GM23338 (cell line): Measurements from ENCODE around the gene SKA3. TPM values are rescaled to one million over a fixed set of nuclear protein-coding genes. Genes with fewer than 3 reads are reported as not detected.

Source experiments
- ATAC-seq: fragments of 200-7000 bp; cut with Tn5 transposase; 3 replicates; pipeline ENCODE4 v1.9.1; 2020
- DNase-seq: peaks from one replicate; pipeline ENCODE4 v3.0.0-alpha.2; 2015; ENCODE audit warnings: low spot score
- H2AFZ ChIP-seq: fragments of 200-600 bp; sonication (generic); 2 replicates; pipeline ENCODE4 v1.8.0; 2016; ENCODE audit warnings: antibody characterized with exemption, mild to moderate bottlenecking, moderate library complexity
- H3F3A ChIP-seq: fragments of 200-600 bp; sonication (generic); replicated peaks from 2 replicates; pipeline ENCODE4 v1.8.0; 2017; ENCODE audit warnings: antibody characterized with exemption, mixed run types, low read depth
- H3K27ac ChIP-seq: fragments of 200-600 bp; sonication (generic); 2 replicates; pipeline ENCODE4 v1.6.1; 2016; ENCODE audit warnings: low read depth
- H3K27me3 ChIP-seq: fragments of 200-600 bp; sonication (generic); 2 replicates; pipeline ENCODE4 v1.8.0; 2016; ENCODE audit warnings: mild to moderate bottlenecking, mixed run types, moderate library complexity; ENCODE audit not compliant: insufficient read depth
- H3K36me3 ChIP-seq: fragments of 200-600 bp; sonication (generic); 2 replicates; pipeline ENCODE4 v1.8.0; 2016; ENCODE audit warnings: mild to moderate bottlenecking; ENCODE audit not compliant: insufficient read depth
- H3K4me1 ChIP-seq: fragments of 200-600 bp; sonication (generic); 2 replicates; pipeline ENCODE4 v1.8.0; 2016; ENCODE audit warnings: mild to moderate bottlenecking, moderate library complexity; ENCODE audit not compliant: insufficient read depth
- H3K4me2 ChIP-seq: fragments of 200-600 bp; sonication (generic); 2 replicates; pipeline ENCODE4 v1.7.1; 2017; ENCODE audit warnings: mixed run types
- H3K4me3 ChIP-seq: fragments of 200-600 bp; sonication (generic); 2 replicates; pipeline ENCODE4 v1.6.1; 2016; ENCODE audit warnings: mixed run types
- H3K79me2 ChIP-seq: fragments of 200-600 bp; sonication (generic); replicated peaks from 2 replicates; pipeline ENCODE4 v1.8.0; 2017; ENCODE audit warnings: mild to moderate bottlenecking; ENCODE audit not compliant: insufficient read depth
- H3K9me2 ChIP-seq: fragments of 200-600 bp; sonication (generic); 2 replicates; pipeline ENCODE4 v1.8.0; 2017; ENCODE audit not compliant: insufficient read depth
- H4K20me1 ChIP-seq: fragments of 200-600 bp; sonication (generic); replicated peaks from 2 replicates; pipeline ENCODE4 v1.8.0; 2017; ENCODE audit warnings: mild to moderate bottlenecking; ENCODE audit not compliant: insufficient read depth
- H3K27ac Mint-ChIP-seq: 2 replicates; pipeline ENCODE4 v1.8.0; 2020; ENCODE audit warnings: inconsistent platforms, mild to moderate bottlenecking, moderate library complexity, mixed read lengths
- H3K27me3 Mint-ChIP-seq: 3 replicates; pipeline ENCODE4 v1.8.0; 2022; ENCODE audit warnings: low read depth, mild to moderate bottlenecking, moderate library complexity, mixed read lengths, inconsistent platforms; ENCODE audit not compliant: insufficient read depth, poor library complexity
- H3K36me3 Mint-ChIP-seq: 3 replicates; pipeline ENCODE4 v1.8.0; 2021; ENCODE audit warnings: low read depth, mild to moderate bottlenecking, inconsistent platforms, moderate library complexity, mixed read lengths
- H3K4me1 Mint-ChIP-seq: 3 replicates; pipeline ENCODE4 v1.8.0; 2020; ENCODE audit warnings: mild to moderate bottlenecking, inconsistent platforms, mixed read lengths
- H3K4me3 Mint-ChIP-seq: 3 replicates; pipeline ENCODE4 v1.8.0; 2021; ENCODE audit warnings: moderate library complexity, mild to moderate bottlenecking, inconsistent platforms, mixed read lengths
- H3K9me3 Mint-ChIP-seq: 3 replicates; pipeline ENCODE4 v1.8.0; 2020; ENCODE audit warnings: moderate library complexity, mild to moderate bottlenecking, inconsistent platforms, mixed read lengths
- CREB1 ChIP-seq: fragments of 250-450 bp; sonication (Bioruptor Pico); IDR thresholded peaks from 2 replicates; pipeline ENCODE4 v1.5.0; 2020; ENCODE audit warnings: low read depth, mild to moderate bottlenecking, moderate library complexity
- EZH2phosphoT487 ChIP-seq: fragments of 200-600 bp; sonication (generic); IDR thresholded peaks from one replicate; pipeline ENCODE4 v1.8.1; 2018; ENCODE audit warnings: antibody characterized with exemption; ENCODE audit not compliant: unreplicated experiment
- POLR2AphosphoS5 ChIP-seq: IDR thresholded peaks from 2 replicates; pipeline ENCODE4 v1.6.1; 2016; ENCODE audit warnings: antibody characterized with exemption, low read depth
- STAT1 ChIP-seq: IDR thresholded peaks from one replicate; pipeline ENCODE4 v1.6.1; 2016; ENCODE audit warnings: antibody characterized with exemption; ENCODE audit not compliant: unreplicated experiment
- ZNF114 ChIP-seq: fragments of 250-450 bp; sonication (Bioruptor Pico); IDR thresholded peaks from 2 replicates; pipeline ENCODE4 v1.5.0; 2020; ENCODE audit warnings: mild to moderate bottlenecking, moderate library complexity
- ZNF331 ChIP-seq: fragments of 250-450 bp; sonication (Bioruptor Pico); IDR thresholded peaks from 2 replicates; pipeline ENCODE4 v1.5.0; 2020; ENCODE audit warnings: low read depth, mild to moderate bottlenecking, moderate library complexity
- polyA plus RNA-seq: library from polyadenylated mRNA; unstranded; fragments of >200 nt; fragmentation: Nextera tagmentation; extraction: Ambion mirVana; gene quantifications from 2 replicates; pipeline ENCODE4 v1.2.1, GENCODE V29; 2016
- total RNA-seq: library from RNA; depleted of rRNA; stranded (reverse); fragments of >200 nt; shearing (Covaris generic); gene quantifications from 2 replicates; pipeline ENCODE4 v1.2.3, GENCODE V29; 2014
- TF ChIP-seq, protein P1 (sequence below): IDR thresholded peaks from 2 replicates; pipeline ENCODE4 v1.6.1; 2016; ENCODE audit warnings: antibody characterized with exemption
- TF ChIP-seq, protein P2 (sequence below): fragments of 250-450 bp; sonication (Bioruptor Pico); IDR thresholded peaks from 2 replicates; pipeline ENCODE4 v1.5.0; 2020; ENCODE audit warnings: mild to moderate bottlenecking, moderate library complexity

Gene SKA3
- total and polyA plus RNA-seq, 2 experiments from 2014 or later: 65.9 to 179 TPM

DNA sequence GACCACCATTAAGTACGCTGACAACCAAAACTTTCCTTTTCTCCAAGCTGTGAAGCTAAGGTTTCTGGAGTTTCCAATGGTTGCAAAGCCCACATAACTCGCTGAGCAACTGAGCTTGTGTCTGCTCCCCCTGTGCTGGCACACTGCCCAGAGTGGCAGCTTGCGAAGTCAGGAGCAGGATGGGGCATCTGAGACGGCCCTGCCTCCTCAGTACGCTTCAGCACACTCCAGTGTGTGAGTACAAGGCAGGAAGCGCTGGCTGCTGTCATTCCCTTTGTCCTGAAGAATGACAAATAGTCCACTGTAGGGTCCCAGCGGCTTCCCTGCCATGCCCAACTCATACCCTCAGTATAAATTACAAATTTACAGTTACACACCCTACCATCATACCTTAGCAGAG lies 51.5 kb downstream of the SKA3 start:
- Mint-ChIP-seq H3K27me3 (peaks cover 13% of the 10 kb centered on the region), H3K36me3 (peaks cover 11% of the 10 kb centered on the region; the same call in 2 of the 3 replicates), H3K9me3 (peaks cover 9% of the 10 kb centered on the region), H3K27ac (0 out of 2 replicates have a peak overlapping the region, but pooled peaks have one; percentile 56), H3K4me3 (no peak overlapping the region), H3K4me1 (peaks cover 33% of the 10 kb centered on the region)
- Histone ChIP-seq H3K9me2 (no peaks in the 10 kb centered on the region), H3K27me3 (no peaks in the 10 kb centered on the region), H3K4me2 (0 out of 2 replicates have a peak overlapping the region, but pooled peaks have one; percentile 9), H3K4me1 (peaks cover 23% of the 10 kb centered on the region), H3K27ac (peak overlapping the region; percentile 97; the same call in 1 of the 2 replicates), H3K36me3 (no peaks in the 10 kb centered on the region), H3F3A (peaks cover 11% of the 10 kb centered on the region), H4K20me1 (no peaks in the 10 kb centered on the region), H3K79me2 (no peaks in the 10 kb centered on the region), H2AFZ (no peak overlapping the region), H3K4me3 (no peak overlapping the region)
- ATAC-seq: peak; percentile 55
- peak; percentile 50 for DNase-seq
- no peak for TF ChIP-seq STAT1
- TF ChIP-seq POLR2AphosphoS5: no peak
- TF ChIP-seq EZH2phosphoT487: no peak
- TF ChIP-seq, protein P1, sequence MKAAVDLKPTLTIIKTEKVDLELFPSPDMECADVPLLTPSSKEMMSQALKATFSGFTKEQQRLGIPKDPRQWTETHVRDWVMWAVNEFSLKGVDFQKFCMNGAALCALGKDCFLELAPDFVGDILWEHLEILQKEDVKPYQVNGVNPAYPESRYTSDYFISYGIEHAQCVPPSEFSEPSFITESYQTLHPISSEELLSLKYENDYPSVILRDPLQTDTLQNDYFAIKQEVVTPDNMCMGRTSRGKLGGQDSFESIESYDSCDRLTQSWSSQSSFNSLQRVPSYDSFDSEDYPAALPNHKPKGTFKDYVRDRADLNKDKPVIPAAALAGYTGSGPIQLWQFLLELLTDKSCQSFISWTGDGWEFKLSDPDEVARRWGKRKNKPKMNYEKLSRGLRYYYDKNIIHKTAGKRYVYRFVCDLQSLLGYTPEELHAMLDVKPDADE: no peak
- no peak for TF ChIP-seq ZNF331 (CRISPR knock-in tag)

DNA sequence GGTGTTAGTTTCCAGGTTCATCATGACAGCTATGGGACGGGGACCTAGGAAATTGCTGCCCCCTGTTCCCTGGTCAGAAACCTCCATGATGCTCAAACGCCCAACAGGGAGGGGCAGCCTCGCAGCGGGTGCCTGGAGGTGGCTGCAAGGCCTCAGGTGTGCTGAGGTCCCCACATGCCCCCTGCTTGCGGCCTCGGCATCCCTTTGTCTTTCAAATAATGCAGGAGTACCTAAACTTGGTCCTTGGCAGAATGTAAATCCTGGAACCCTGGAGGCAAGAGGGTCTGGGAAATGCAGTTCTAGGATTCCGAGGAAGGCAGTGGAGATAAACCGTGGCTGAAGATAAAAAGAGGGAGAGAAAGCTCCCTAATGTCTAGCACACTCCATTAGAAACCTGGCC lies 52.4 kb downstream of the SKA3 start:
- H3K9me3 Mint-ChIP-seq: peaks cover 10% of the 10 kb centered on the region
- Histone ChIP-seq H3K79me2 (no peaks in the 10 kb centered on the region), H3K36me3 (no peaks in the 10 kb centered on the region), H4K20me1 (no peaks in the 10 kb centered on the region), H3K27me3 (no peaks in the 10 kb centered on the region), H3K4me3 (no peak overlapping the region), H3K27ac (peak overlapping the region; percentile 97), H3F3A (peaks cover 10% of the 10 kb centered on the region), H3K4me1 (peaks cover 20% of the 10 kb centered on the region), H3K9me2 (no peaks in the 10 kb centered on the region), H2AFZ (no peak overlapping the region), H3K4me2 (peak overlapping the region; percentile 44; the same call in 1 of the 2 replicates)
- peak overlapping the region; percentile 56; the same call in 1 of the 2 replicates for H3K27ac Mint-ChIP-seq
- no peak overlapping the region for H3K4me3 Mint-ChIP-seq
- peaks cover 30% of the 10 kb centered on the region for H3K4me1 Mint-ChIP-seq
- DNase-seq (peak; percentile 87), ATAC-seq (peak; percentile 91)
- peaks cover 13% of the 10 kb centered on the region for H3K27me3 Mint-ChIP-seq
- H3K36me3 Mint-ChIP-seq: peaks cover 12% of the 10 kb centered on the region; the same call in 2 of the 3 replicates
- TF ChIP-seq ZNF114 (CRISPR knock-in tag) (peak; percentile 45; the same call in 1 of the 2 replicates), CREB1 (CRISPR knock-in tag) (0 out of 2 replicates have a peak, but pooled peaks have one; percentile 22)
- TF ChIP-seq, protein P1: no peak
- TF ChIP-seq, protein P2, sequence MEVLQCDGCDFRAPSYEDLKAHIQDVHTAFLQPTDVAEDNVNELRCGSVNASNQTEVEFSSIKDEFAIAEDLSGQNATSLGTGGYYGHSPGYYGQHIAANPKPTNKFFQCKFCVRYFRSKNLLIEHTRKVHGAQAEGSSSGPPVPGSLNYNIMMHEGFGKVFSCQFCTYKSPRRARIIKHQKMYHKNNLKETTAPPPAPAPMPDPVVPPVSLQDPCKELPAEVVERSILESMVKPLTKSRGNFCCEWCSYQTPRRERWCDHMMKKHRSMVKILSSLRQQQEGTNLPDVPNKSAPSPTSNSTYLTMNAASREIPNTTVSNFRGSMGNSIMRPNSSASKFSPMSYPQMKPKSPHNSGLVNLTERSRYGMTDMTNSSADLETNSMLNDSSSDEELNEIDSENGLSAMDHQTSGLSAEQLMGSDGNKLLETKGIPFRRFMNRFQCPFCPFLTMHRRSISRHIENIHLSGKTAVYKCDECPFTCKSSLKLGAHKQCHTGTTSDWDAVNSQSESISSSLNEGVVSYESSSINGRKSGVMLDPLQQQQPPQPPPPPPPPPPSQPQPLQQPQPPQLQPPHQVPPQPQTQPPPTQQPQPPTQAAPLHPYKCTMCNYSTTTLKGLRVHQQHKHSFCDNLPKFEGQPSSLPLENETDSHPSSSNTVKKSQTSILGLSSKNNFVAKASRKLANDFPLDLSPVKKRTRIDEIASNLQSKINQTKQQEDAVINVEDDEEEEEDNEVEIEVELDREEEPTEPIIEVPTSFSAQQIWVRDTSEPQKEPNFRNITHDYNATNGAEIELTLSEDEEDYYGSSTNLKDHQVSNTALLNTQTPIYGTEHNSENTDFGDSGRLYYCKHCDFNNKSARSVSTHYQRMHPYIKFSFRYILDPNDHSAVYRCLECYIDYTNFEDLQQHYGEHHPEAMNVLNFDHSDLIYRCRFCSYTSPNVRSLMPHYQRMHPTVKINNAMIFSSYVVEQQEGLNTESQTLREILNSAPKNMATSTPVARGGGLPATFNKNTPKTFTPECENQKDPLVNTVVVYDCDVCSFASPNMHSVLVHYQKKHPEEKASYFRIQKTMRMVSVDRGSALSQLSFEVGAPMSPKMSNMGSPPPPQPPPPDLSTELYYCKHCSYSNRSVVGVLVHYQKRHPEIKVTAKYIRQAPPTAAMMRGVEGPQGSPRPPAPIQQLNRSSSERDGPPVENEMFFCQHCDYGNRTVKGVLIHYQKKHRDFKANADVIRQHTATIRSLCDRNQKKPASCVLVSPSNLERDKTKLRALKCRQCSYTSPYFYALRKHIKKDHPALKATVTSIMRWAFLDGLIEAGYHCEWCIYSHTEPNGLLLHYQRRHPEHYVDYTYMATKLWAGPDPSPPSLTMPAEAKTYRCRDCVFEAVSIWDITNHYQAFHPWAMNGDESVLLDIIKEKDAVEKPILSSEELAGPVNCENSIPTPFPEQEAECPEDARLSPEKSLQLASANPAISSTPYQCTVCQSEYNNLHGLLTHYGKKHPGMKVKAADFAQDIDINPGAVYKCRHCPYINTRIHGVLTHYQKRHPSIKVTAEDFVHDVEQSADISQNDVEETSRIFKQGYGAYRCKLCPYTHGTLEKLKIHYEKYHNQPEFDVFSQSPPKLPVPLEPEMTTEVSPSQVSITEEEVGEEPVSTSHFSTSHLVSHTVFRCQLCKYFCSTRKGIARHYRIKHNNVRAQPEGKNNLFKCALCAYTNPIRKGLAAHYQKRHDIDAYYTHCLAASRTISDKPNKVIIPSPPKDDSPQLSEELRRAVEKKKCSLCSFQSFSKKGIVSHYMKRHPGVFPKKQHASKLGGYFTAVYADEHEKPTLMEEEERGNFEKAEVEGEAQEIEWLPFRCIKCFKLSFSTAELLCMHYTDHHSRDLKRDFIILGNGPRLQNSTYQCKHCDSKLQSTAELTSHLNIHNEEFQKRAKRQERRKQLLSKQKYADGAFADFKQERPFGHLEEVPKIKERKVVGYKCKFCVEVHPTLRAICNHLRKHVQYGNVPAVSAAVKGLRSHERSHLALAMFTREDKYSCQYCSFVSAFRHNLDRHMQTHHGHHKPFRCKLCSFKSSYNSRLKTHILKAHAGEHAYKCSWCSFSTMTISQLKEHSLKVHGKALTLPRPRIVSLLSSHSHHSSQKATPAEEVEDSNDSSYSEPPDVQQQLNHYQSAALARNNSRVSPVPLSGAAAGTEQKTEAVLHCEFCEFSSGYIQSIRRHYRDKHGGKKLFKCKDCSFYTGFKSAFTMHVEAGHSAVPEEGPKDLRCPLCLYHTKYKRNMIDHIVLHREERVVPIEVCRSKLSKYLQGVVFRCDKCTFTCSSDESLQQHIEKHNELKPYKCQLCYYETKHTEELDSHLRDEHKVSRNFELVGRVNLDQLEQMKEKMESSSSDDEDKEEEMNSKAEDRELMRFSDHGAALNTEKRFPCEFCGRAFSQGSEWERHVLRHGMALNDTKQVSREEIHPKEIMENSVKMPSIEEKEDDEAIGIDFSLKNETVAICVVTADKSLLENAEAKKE (CRISPR knock-in tag): peak; percentile 67; the same call in 1 of the 2 replicates
